ENCODE results near the gene CCDC71L. TPM values are rescaled to one million over a fixed set of nuclear protein-coding genes. Genes with fewer than 3 reads are reported as not detected.
"Not testable (repeated sequence)": the region's sequence is repeated elsewhere in the genome, so short reads cannot be mapped to it uniquely, and the experiment has no call there.

Gene CCDC71L
- total RNA-seq, 4 donors from 2014 or later = 9.1 to 30.9 (median 18.8) TPM

- TF ChIP-seq POLR2A (IDR thresholded peaks at IDR 0.05) (no peak), CTCF (IDR thresholded peaks at IDR 0.05) (no peak)
- intact Hi-C loops (cut with DNase I; ENCODE audit: low total_unique reads) = no loop called here
Measured at GRCh38 chr7:106683941-106684340, 23.0 kb upstream of the CCDC71L start.

GRCh38 chr7:106681815-106682495 is 21.0 kb upstream of the CCDC71L start:
- no peak for DNase-seq
- no peaks in the 10 kb centered on the region for H3K4me1 ChIP-seq
- no peak for TF ChIP-seq CTCF (IDR thresholded peaks at IDR 0.05)
- no peak for TF ChIP-seq POLR2A (IDR thresholded peaks at IDR 0.05)
- H3K4me3 ChIP-seq = no peak overlapping the region
- no peaks in the 10 kb centered on the region for H3K36me3 ChIP-seq
- H3K9me3 ChIP-seq = no peaks in the 10 kb centered on the region
- intact Hi-C loops (cut with DNase I; ENCODE audit: low total_unique reads) = no loop called here
- H3K27me3 ChIP-seq = no peaks in the 10 kb centered on the region
- no peak overlapping the region for H3K27ac ChIP-seq

More at GRCh38 chr7:106683941-106684340, 23.0 kb upstream of the CCDC71L start:
- Histone ChIP-seq H3K27me3 (no peaks in the 10 kb centered on the region), H3K9me3 (no peaks in the 10 kb centered on the region), H3K4me3 (no peak overlapping the region), H3K4me1 (no peaks in the 10 kb centered on the region), H3K36me3 (no peaks in the 10 kb centered on the region), H3K27ac (no peak overlapping the region)
- DNase-seq = no peak

- Histone ChIP-seq H3K4me1 (no peaks in the 10 kb centered on the region), H3K36me3 (no peaks in the 10 kb centered on the region), H3K9me3 (no peaks in the 10 kb centered on the region), H3K27ac (no peak overlapping the region), H3K4me3 (no peak overlapping the region), H3K27me3 (no peaks in the 10 kb centered on the region)
- peak in 1 of 2 donors; percentile 19 for DNase-seq
- TF ChIP-seq CTCF (IDR thresholded peaks at IDR 0.05) (no peak), POLR2A (IDR thresholded peaks at IDR 0.05) (no peak)
- intact Hi-C loops (cut with DNase I; ENCODE audit: low total_unique reads) = no loop called here
Measured at GRCh38 chr7:106679153-106679931, 18.4 kb upstream of the CCDC71L start.

GRCh38 chr7:106678795-106679152 is 17.8 kb upstream of the CCDC71L start:
- intact Hi-C loops (cut with DNase I; ENCODE audit: low total_unique reads) = no loop called here
- Histone ChIP-seq H3K27me3 (no peaks in the 10 kb centered on the region), H3K9me3 (no peaks in the 10 kb centered on the region), H3K4me3 (no peak overlapping the region), H3K4me1 (no peaks in the 10 kb centered on the region), H3K36me3 (no peaks in the 10 kb centered on the region), H3K27ac (no peak overlapping the region)
- no peak for DNase-seq
- TF ChIP-seq POLR2A (IDR thresholded peaks at IDR 0.05) = no peak
- no peak for TF ChIP-seq CTCF (IDR thresholded peaks at IDR 0.05)

DNA sequence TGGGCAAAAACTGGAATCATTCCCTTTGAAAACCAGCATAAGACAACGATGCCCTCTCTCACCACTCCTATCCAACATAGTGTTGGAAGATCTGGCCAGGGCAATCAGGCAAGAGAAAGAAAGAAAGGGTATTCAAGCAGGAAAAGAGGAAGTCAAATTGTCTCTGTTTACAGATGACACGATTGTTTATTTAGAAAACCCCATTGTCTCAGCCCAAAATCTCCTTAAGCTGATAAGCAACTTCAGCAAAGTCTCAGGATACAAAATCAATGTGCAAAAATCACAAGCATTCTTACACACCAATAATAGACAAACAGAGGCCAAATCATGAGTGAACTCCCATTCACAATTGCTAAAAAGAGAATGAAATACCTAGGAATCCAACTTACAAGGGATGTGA is 15.5 kb upstream of the CCDC71L start:
- H3K27me3 ChIP-seq; H3K9me3 ChIP-seq; H3K36me3 ChIP-seq; DNase-seq; intact Hi-C loops (cut with DNase I; ENCODE audit: low total_unique reads); H3K4me3 ChIP-seq; H3K4me1 ChIP-seq; H3K27ac ChIP-seq: not testable (repeated sequence)

DNA sequence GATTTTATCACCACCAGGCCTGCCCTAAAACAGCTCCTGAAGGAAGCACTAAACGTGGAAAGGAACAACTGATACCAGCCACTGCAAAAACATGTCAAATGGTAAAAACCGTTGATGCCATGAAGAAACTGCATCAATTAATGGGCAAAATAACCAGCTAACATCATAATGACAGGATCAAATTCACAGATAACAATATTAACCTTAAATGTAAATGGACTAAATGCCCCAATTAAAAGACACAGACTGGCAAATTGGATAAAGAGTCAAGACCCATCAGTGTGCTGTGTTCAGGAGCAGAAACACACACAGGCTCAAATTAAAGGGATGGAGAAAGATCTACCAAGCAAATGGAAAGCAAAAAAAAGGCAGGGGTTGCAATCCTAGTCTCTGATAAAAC is 12.7 kb upstream of the CCDC71L start:
- intact Hi-C loops (cut with DNase I; ENCODE audit: low total_unique reads); H3K36me3 ChIP-seq; H3K27ac ChIP-seq; H3K4me1 ChIP-seq; H3K27me3 ChIP-seq; H3K9me3 ChIP-seq; DNase-seq; H3K4me3 ChIP-seq: not testable (repeated sequence)

DNA sequence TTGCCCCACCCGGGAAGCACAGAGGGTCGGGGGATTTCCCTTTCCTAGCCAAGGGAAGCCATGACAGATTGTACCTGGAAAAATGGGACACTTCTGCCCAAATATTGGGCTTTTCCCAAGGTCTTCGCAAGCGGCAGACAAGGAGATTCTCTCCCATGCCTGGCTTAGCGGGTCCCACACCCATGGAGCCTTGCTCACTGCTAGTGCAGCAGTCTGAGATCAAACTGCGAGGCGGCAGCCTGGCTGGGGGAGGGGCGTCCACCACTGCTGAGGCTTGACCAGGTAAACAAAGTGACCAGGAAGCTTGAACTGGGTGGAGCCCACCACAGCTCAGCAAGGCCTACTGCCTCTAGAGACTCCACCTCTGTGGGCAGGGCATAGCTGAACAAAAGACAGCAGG is 11.0 kb upstream of the CCDC71L start:
- H3K9me3 ChIP-seq; H3K36me3 ChIP-seq; H3K27ac ChIP-seq; H3K27me3 ChIP-seq; intact Hi-C loops (cut with DNase I; ENCODE audit: low total_unique reads); H3K4me1 ChIP-seq; H3K4me3 ChIP-seq; DNase-seq: not testable (repeated sequence)
